Endodermal cell (in vitro differentiated cells): Measurements from ENCODE around the gene N4BP2L2. TPM values are rescaled to one million over a fixed set of nuclear protein-coding genes. Genes with fewer than 3 reads are reported as not detected.

Source experiments
- DNase-seq: peaks from one replicate; pipeline ENCODE4 v3.0.0-alpha.2; 2017
- H3K27ac ChIP-seq: 2 replicates; pipeline ENCODE4 v1.5.1; 2013; ENCODE audit warnings: mild to moderate bottlenecking, low read depth, low read length, moderate library complexity
- H3K27me3 ChIP-seq: 2 replicates; pipeline ENCODE4 v1.6.1; 2013; ENCODE audit warnings: mild to moderate bottlenecking, low read length, moderate library complexity; ENCODE audit not compliant: insufficient read depth, control insufficient read depth, poor library complexity, severe bottlenecking
- H3K36me3 ChIP-seq: 2 replicates; pipeline ENCODE4 v1.7.0; 2013; ENCODE audit warnings: mild to moderate bottlenecking, low read length, moderate library complexity; ENCODE audit not compliant: control insufficient read depth, insufficient read depth
- H3K4me1 ChIP-seq: one replicate; pipeline ENCODE4 v1.7.0; 2013; ENCODE audit warnings: low read length; ENCODE audit not compliant: control insufficient read depth, insufficient read depth
- H3K4me3 ChIP-seq: 2 replicates; pipeline ENCODE4 v1.5.1; 2013; ENCODE audit warnings: mild to moderate bottlenecking, low read length, moderate library complexity
- H3K9ac ChIP-seq: 2 replicates; pipeline ENCODE4 v1.6.1; 2013; ENCODE audit warnings: mild to moderate bottlenecking, low read length, moderate library complexity; ENCODE audit not compliant: poor library complexity, severe bottlenecking; ENCODE audit errors: extremely low read depth
- H3K9me3 ChIP-seq: 2 replicates; pipeline ENCODE4 v1.6.1; 2013; ENCODE audit warnings: mild to moderate bottlenecking, low read length, moderate library complexity; ENCODE audit not compliant: control insufficient read depth
- H3K27ac Mint-ChIP-seq: 2 replicates; pipeline ENCODE4 v1.8.0; 2020; ENCODE audit warnings: mixed read lengths
- H3K27me3 Mint-ChIP-seq: 2 replicates; pipeline ENCODE4 v1.8.0; 2021; ENCODE audit warnings: mild to moderate bottlenecking, mixed read lengths; ENCODE audit not compliant: insufficient read depth
- H3K36me3 Mint-ChIP-seq: 2 replicates; pipeline ENCODE4 v1.8.0; 2020; ENCODE audit warnings: low read depth, mixed read lengths
- H3K4me1 Mint-ChIP-seq: 2 replicates; pipeline ENCODE4 v1.8.0; 2020; ENCODE audit warnings: mixed read lengths
- H3K4me3 Mint-ChIP-seq: 2 replicates; pipeline ENCODE4 v1.8.0; 2020; ENCODE audit warnings: mild to moderate bottlenecking, moderate library complexity, mixed read lengths
- H3K9me3 Mint-ChIP-seq: 2 replicates; pipeline ENCODE4 v1.8.0; 2020; ENCODE audit warnings: mild to moderate bottlenecking, mixed read lengths
- WGBS, 2 experiments: methylation state at CpG; one replicate each; pipeline versions ENCODE4 v1.1.5 to v1.1.7; 2013; ENCODE audit warnings: missing lambda C conversion rate in 2 of 2, mixed read lengths in 1 of 2; ENCODE audit not compliant: insufficient coverage in 1 of 2, insufficient read length in 1 of 2; 5-methylcytosine and 5-hydroxymethylcytosine counted together
- total RNA-seq, 2 donors: library from RNA; stranded (reverse); fragmentation: NEBNext Ultra II Directional in 1 of 2; extraction: Animal tissue kit (Norgen Biotek cat#: 25700) in 1 of 2; gene quantifications; 2 replicates in 1 of 2; 3 replicates in 1 of 2; pipeline ENCODE4 v1.2.1, GENCODE V29; 2021
- TF ChIP-seq, protein P1 (sequence below): fragments of 200-600 bp; sonication (generic); conservative IDR thresholded peaks from 2 replicates; pipeline ENCODE4 v1.5.0; 2021; ENCODE audit warnings: antibody characterized with exemption, mild to moderate bottlenecking

N4BP2L2 gene
- total RNA-seq, 2 donors from 2014 or later: 70.4 to 92.8 TPM

DNA sequence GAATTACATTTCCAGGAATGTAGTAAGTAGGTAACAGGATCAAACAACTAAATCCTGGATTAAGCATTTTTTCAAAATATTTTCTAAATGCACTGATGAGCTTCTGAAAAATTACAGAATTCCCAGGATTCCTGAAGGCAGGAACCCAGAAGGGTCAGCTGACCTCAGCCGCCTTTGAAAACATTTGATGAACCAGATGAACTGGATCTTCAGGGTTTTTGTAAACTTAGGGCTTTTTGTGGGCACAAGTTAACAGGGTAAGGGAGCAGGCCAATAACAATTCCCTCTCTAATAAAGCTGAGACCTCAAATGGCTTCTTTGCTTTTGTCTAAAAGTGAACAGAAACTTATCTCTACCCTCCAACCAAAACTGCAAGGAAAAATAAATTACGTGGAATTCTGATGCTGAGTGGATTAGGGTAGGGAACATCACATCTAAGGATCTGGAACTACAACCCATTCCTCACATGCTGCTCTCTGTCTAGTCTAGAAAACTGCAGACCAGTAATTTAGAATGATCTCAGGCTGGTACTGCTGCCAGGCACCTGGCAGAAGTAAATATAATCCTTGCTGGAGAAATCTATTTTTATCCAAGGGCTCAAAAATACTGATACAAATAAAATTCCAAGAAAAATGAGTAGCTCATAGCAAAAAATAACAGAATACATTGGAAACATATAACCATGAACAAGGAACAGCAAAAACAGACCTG lies 62.4 kb downstream of the N4BP2L2 start:
- Histone ChIP-seq H3K4me1 (peaks cover 7% of the 10 kb centered on the region), H3K27me3 (no peaks in the 10 kb centered on the region), H3K4me3 (no peak overlapping the region), H3K9me3 (no peaks in the 10 kb centered on the region), H3K36me3 (no peaks in the 10 kb centered on the region), H3K27ac (no peak overlapping the region), H3K9ac (no peak overlapping the region)
- no peak overlapping the region for H3K4me3 Mint-ChIP-seq
- no peaks in the 10 kb centered on the region for H3K9me3 Mint-ChIP-seq
- H3K27ac Mint-ChIP-seq: no peak overlapping the region
- H3K27me3 Mint-ChIP-seq: no peaks in the 10 kb centered on the region
- DNase-seq: no peak
- H3K4me1 Mint-ChIP-seq: peaks cover 10% of the 10 kb centered on the region
- TF ChIP-seq, protein P1, sequence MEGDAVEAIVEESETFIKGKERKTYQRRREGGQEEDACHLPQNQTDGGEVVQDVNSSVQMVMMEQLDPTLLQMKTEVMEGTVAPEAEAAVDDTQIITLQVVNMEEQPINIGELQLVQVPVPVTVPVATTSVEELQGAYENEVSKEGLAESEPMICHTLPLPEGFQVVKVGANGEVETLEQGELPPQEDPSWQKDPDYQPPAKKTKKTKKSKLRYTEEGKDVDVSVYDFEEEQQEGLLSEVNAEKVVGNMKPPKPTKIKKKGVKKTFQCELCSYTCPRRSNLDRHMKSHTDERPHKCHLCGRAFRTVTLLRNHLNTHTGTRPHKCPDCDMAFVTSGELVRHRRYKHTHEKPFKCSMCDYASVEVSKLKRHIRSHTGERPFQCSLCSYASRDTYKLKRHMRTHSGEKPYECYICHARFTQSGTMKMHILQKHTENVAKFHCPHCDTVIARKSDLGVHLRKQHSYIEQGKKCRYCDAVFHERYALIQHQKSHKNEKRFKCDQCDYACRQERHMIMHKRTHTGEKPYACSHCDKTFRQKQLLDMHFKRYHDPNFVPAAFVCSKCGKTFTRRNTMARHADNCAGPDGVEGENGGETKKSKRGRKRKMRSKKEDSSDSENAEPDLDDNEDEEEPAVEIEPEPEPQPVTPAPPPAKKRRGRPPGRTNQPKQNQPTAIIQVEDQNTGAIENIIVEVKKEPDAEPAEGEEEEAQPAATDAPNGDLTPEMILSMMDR: no peak
- H3K36me3 Mint-ChIP-seq: no peaks in the 10 kb centered on the region
- 100% methylated on average over 2 of the region's 2 CpGs; no CpG with 5 or more reads in 1 of the 2 experiments for WGBS, 2 experiments

DNA sequence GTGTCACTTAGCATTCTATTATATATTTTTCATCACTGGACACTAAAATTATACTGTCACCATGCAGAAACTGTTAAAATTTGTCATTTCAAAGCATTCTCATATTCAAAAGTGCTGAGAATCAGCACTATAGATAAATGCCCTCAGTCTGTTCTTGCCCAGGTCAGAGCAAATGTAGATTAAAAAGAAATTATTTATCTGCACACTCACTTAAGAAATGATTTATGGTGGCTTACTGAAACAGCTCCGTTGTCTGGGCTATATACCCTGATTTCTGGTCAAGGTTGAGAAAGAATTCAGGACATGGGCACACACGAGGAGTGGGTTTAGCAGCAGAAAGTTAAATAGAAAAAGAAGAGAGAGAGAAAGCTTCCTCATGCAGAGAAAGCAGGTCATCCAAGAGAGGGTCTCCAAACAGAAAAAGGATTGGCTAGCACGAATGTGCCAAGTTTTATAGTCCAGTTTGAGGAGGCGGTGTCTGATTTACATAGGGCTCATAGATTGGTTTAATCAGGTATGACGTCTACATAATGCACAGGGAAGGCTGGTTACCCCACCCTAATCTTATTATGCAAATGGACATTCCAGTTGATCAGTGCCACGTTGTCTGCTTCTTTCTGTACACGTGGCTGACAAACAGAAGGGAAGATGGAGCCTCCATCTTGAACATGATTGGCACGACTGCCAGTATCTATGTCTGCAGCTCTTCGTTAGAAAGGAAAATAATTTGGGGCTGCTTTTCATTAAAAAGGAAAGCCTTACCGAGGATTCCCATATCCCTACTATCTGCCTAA lies 63.4 kb downstream of the N4BP2L2 start:
- H3K27me3 ChIP-seq: no peaks in the 10 kb centered on the region
- DNase-seq: no peak
- Mint-ChIP-seq H3K27ac (no peak overlapping the region), H3K4me3 (no peak overlapping the region), H3K9me3 (no peaks in the 10 kb centered on the region), H3K4me1 (peaks cover 10% of the 10 kb centered on the region), H3K36me3 (no peaks in the 10 kb centered on the region), H3K27me3 (no peaks in the 10 kb centered on the region)
- no peaks in the 10 kb centered on the region for H3K36me3 ChIP-seq
- H3K4me3 ChIP-seq: no peak overlapping the region
- H3K9me3 ChIP-seq: no peaks in the 10 kb centered on the region
- H3K4me1 ChIP-seq: peaks cover 7% of the 10 kb centered on the region
- 88 to 93% methylated on average over 8 to 9 of the region's 10 CpGs for WGBS, 2 experiments
- no peak overlapping the region for H3K9ac ChIP-seq
- TF ChIP-seq, protein P1: no peak
- no peak overlapping the region for H3K27ac ChIP-seq

DNA sequence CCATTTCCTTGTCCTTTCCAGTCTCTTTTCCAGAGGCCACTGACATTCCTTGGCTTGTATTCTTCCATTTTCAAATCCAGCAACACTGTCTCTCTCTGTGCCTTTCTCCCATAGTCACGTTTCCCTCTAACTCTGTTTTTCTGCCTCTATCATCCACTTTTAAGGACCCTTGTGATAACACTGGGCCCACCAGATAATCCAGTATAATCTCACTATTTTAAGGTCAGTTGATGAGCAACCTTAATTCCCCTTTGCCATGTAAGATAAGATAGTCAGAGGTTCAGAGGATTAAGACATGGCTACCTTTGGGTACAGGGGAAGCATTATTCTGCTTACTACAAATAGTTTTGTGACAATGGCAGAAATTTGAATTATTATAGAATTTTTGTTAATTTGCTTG lies 64.9 kb downstream of the N4BP2L2 start:
- H3K4me1 ChIP-seq: peaks cover 7% of the 10 kb centered on the region
- H3K9ac ChIP-seq: no peak overlapping the region
- Mint-ChIP-seq H3K27ac (no peak overlapping the region), H3K9me3 (no peaks in the 10 kb centered on the region), H3K36me3 (no peaks in the 10 kb centered on the region), H3K27me3 (no peaks in the 10 kb centered on the region), H3K4me1 (peaks cover 10% of the 10 kb centered on the region), H3K4me3 (no peak overlapping the region)
- no peak overlapping the region for H3K4me3 ChIP-seq
- no peaks in the 10 kb centered on the region for H3K27me3 ChIP-seq
- WGBS, 2 experiments: 83 to 84% methylated on average over 1 of the region's 1 CpG
- H3K36me3 ChIP-seq: no peaks in the 10 kb centered on the region
- TF ChIP-seq, protein P1: no peak
- no peaks in the 10 kb centered on the region for H3K9me3 ChIP-seq
- no peak overlapping the region for H3K27ac ChIP-seq
- DNase-seq: no peak
